K562 (cell line): ENCODE results near the gene ITGA7. TPM values are rescaled to one million over a fixed set of nuclear protein-coding genes. Genes with fewer than 3 reads are reported as not detected.

Source experiments
- ELF1 ChIP-seq: fragments of 200-800 bp; sonication (Bioruptor generic); IDR thresholded peaks from 2 replicates; pipeline ENCODE4 v1.6.1; 2016; ENCODE audit warnings: missing genetic modification characterization, missing compliant biosample characterization
- EP400 ChIP-seq: fragments of 450-650 bp; IDR thresholded peaks from 2 replicates; pipeline ENCODE4 v1.6.1; 2017; ENCODE audit warnings: antibody characterized with exemption, mild to moderate bottlenecking, moderate library complexity
- ETS1 ChIP-seq: conservative IDR thresholded peaks from 2 replicates; pipeline ENCODE4 v1.6.1; 2011; ENCODE audit warnings: low read depth, mild to moderate bottlenecking, low read length; ENCODE audit not compliant: control insufficient read depth
- FIP1L1 ChIP-seq: fragments of 200-400 bp; formaldehyde crosslinking; IDR thresholded peaks from 2 replicates; pipeline ENCODE4 v1.6.1; 2018; ENCODE audit warnings: mild to moderate bottlenecking, low read depth, low read length; ENCODE audit not compliant: poor library complexity, severe bottlenecking
- MAZ ChIP-seq, 2 experiments: fragments of 450-650 bp in 1 of 2; sonication (generic) in 1 of 2; formaldehyde crosslinking; IDR thresholded peaks in 1 of 2; conservative IDR thresholded peaks in 1 of 2; 2 replicates each; pipeline versions ENCODE4 v1.4.0 to v1.5.0; 2020; ENCODE audit warnings: mild to moderate bottlenecking in 1 of 2, missing genetic modification reagents in 1 of 2
- NCOA1 ChIP-seq: fragments of 450-650 bp; IDR thresholded peaks from 2 replicates; pipeline ENCODE4 v1.6.1; 2016; ENCODE audit warnings: low read depth
- NR2C1 ChIP-seq, 2 experiments: fragments of 450-650 bp; IDR thresholded peaks; 2 replicates each; pipeline ENCODE4 v1.6.1; 2017; ENCODE audit warnings: mild to moderate bottlenecking in 2 of 2, antibody characterized with exemption in 1 of 2, inconsistent platforms in 1 of 2, missing compliant biosample characterization in 1 of 2, missing genetic modification characterization in 1 of 2
- NR3C1 ChIP-seq: sonication (generic); formaldehyde crosslinking; IDR thresholded peaks from 2 replicates; pipeline ENCODE4 v1.8.1; 2022; ENCODE audit warnings: missing genetic modification reagents
- POLR2A ChIP-seq: fragments of 450-650 bp; conservative IDR thresholded peaks from 2 replicates; pipeline ENCODE4 v1.6.1; 2016
- PTRF ChIP-seq: fragments of 450-650 bp; IDR thresholded peaks from 2 replicates; pipeline ENCODE4 v1.6.1; 2016; ENCODE audit warnings: mild to moderate bottlenecking, missing genetic modification characterization, missing compliant biosample characterization
- RFX5 ChIP-seq: IDR thresholded peaks from 2 replicates; pipeline ENCODE4 v1.6.1; 2011; ENCODE audit warnings: low read depth, mild to moderate bottlenecking, improper control_type of control experiment, low read length
- SMAD1 ChIP-seq: fragments of 150-350 bp; IDR thresholded peaks from 2 replicates; pipeline ENCODE4 v1.6.1; 2014; ENCODE audit warnings: low read length, low read depth; ENCODE audit not compliant: partially characterized antibody
- SMARCA5 ChIP-seq: fragments of 450-650 bp; IDR thresholded peaks from 2 replicates; pipeline ENCODE4 v1.6.1; 2016
- ZNF143 ChIP-seq: sonication (generic); formaldehyde crosslinking; IDR thresholded peaks from 2 replicates; pipeline ENCODE4 v1.9.0; 2022; ENCODE audit warnings: mild to moderate bottlenecking, missing genetic modification reagents
- ZNF551 ChIP-seq: fragments of 250-450 bp; sonication (Bioruptor Pico); IDR thresholded peaks from 2 replicates; pipeline ENCODE4 v1.5.0; 2021; ENCODE audit warnings: mild to moderate bottlenecking, moderate library complexity
- polyA plus RNA-seq, 8 experiments: library from polyadenylated mRNA; depleted of rRNA in 4 of 8; stranded (reverse) in 5 of 8; unstranded in 3 of 8; fragments of >200 nt; fragmentation: Nextera tagmentation in 2 of 8; fragmentation: Illumina TruSeq in 1 of 8; extraction: Ambion mirVana in 2 of 8; extraction: Trizol in 1 of 8; gene quantifications; 2 replicates each; pipeline versions ENCODE4 v1.2.1 to v1.2.3, GENCODE V29; 2011 to 2014; ENCODE audit warnings: inconsistent platforms in 1 of 8, missing spikeins in 1 of 8
- total RNA-seq, 7 experiments: library from RNA; depleted of rRNA in 6 of 7; stranded (reverse); fragments of >200 nt in 6 of 7; fragmentation: Illumina TruSeq in 2 of 7; extraction: Trizol in 2 of 7; gene quantifications; 2 replicates each; pipeline versions ENCODE4 v1.2.1 to v1.2.3, GENCODE V29; 2011 to 2021; ENCODE audit warnings: low replicate concordance in 1 of 7

Gene ITGA7
- total and polyA plus RNA-seq, 9 of the 15 experiments (the other 6 are each of a cell fraction or from before 2014, with no cell fraction given), result 0.11 to 2.3 (median 0.56) TPM; not detected in 1

DNA sequence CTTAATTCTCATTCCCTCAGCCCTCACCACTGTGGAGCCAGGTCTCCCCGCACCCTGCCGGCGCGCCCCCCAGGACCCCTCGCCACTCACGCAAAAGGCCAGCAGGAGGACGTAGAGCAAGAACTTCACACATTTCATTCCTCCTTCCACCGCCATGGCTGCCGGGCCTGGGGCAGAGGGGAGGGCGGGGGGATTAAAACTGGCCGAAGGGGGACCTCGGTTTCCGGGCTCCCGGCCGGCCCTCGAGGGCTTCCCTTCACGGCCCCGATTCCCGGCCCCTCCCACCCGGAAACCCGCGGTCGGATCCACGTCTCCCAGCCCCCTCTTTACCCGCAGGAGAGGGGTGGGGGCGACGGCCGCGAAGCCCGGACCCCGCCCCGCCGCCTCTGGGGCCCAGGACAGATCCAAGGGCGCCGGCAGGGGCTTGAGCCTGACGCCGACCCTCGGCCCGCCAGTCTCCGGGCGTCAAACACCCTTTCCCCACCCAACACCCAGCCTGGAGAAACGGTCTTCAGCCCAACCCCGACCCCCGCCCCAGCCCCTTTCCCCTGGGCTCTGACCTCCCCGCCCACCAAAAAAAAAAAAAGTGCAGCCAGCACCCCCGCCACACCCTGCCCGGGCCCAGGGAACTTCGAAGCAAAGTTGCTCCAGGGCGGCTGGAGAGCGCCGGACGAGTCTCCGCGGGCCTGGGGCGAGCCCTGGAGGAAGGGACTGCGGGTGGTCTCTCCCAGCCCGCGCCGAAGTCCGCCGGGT lies 20.7 kb upstream of the ITGA7 start (continued):
- TF ChIP-seq EP400 (0 out of 2 replicates have a peak, but pooled peaks have one; percentile 27), ETS1 (no peak; the same call in 1 of the 2 replicates), NCOA1 (0 out of 2 replicates have a peak, but pooled peaks have one; percentile 1), SMAD1 (peak; percentile 18), FIP1L1 (peak; percentile 3), PTRF (tag) (no peak), RFX5 (no peak), NR3C1 (no peak), ELF1 (tag) (peak; percentile 40), NR2C1 (IDR thresholded peaks at IDR 0.05) (no peak), NR2C1 (tag; IDR thresholded peaks at IDR 0.05) (no peak), ZNF551 (CRISPR knock-in tag) (no peak), ZNF143 (CRISPR knock-in tag) (no peak), MAZ (CRISPR knock-in tag; conservative IDR thresholded peaks at IDR 0.05 in 1 of 2, IDR thresholded peaks at IDR 0.05 in 1 of 2) (peak; percentile 33 to 62; a peak in 2 of 4 replicates), SMARCA5 (0 out of 2 replicates have a peak, but pooled peaks have one; percentile 45), POLR2A (no peak)
